Gastrocnemius medialis (tissue), 4 donors: Measurements from ENCODE around the gene ELAVL4. TPM values are rescaled to one million over a fixed set of nuclear protein-coding genes. Genes with fewer than 3 reads are reported as not detected.

Source experiments
- ATAC-seq, 2 donors: fragments of 150-250 bp; one replicate each; pipeline ENCODE4 v1.9.1; 2016
- DNase-seq, 2 donors: peaks; one replicate each; pipeline ENCODE4 v3.0.0-alpha.2; 2019
- H3K27ac ChIP-seq, 4 donors: fragments of 200-600 bp; sonication (generic); 1 replicate in 1 of 4; 2 replicates in 3 of 4; pipeline ENCODE4 v1.5.1; 2016 to 2018; ENCODE audit warnings: mild to moderate bottlenecking in 2 of 4, moderate library complexity in 1 of 4
- H3K27me3 ChIP-seq, 3 donors: fragments of 200-600 bp; sonication (generic) in 2 of 3; 1 replicate in 1 of 3; 2 replicates in 2 of 3; pipeline versions ENCODE4 v1.5.1 to v1.6.0; 2016 to 2019; ENCODE audit warnings: mild to moderate bottlenecking in 1 of 3, moderate library complexity in 1 of 3
- H3K36me3 ChIP-seq, 2 donors: fragments of 200-600 bp; sonication (generic) in 1 of 2; one replicate each; pipeline ENCODE4 v1.5.1; 2017 to 2018
- H3K4me1 ChIP-seq, 2 donors: fragments of 200-600 bp; sonication (generic) in 1 of 2; one replicate each; pipeline ENCODE4 v1.5.1; 2016 to 2017; ENCODE audit warnings: mild to moderate bottlenecking in 2 of 2
- H3K4me3 ChIP-seq, 4 donors: fragments of 200-600 bp; sonication (generic) in 3 of 4; 1 replicate in 1 of 4; 2 replicates in 3 of 4; pipeline ENCODE4 v1.5.1; 2016 to 2019; ENCODE audit warnings: mild to moderate bottlenecking in 2 of 4
- H3K9me3 ChIP-seq, 3 donors: fragments of 200-600 bp; sonication (generic) in 2 of 3; 1 replicate in 1 of 3; 2 replicates in 2 of 3; pipeline ENCODE4 v1.5.1; 2016 to 2019
- POLR2A ChIP-seq, 2 donors: fragments of 450-650 bp; IDR thresholded peaks; one replicate each; pipeline ENCODE4 v1.6.1; 2017; ENCODE audit warnings: antibody characterized with exemption in 2 of 2, mild to moderate bottlenecking in 2 of 2, moderate library complexity in 2 of 2
- in situ Hi-C, 4 donors: fragments of 200-750 bp; cut with MboI; loops; one replicate each; pipeline versions ENCODE4 v1.15.0 to v1.8.0; 2017; ENCODE audit warnings: low sequenced_read_pairs in 4 of 4
- intact Hi-C: fragments of 100-400 bp; cut with DNase I; formaldehyde crosslinking; loops from one replicate; pipeline ENCODE4 v1.15.1; 2023; ENCODE audit warnings: low total_unique reads
- total RNA-seq, 4 donors: library from RNA; depleted of rRNA; stranded (reverse); fragments of >200 nt; gene quantifications; one replicate each; pipeline versions ENCODE4 v1.1.0 to v1.2.3, GENCODE V29; 2016
- TF ChIP-seq, protein P1 (sequence below), 5 experiments: fragments of 450-650 bp in 3 of 5; fragments of 200-600 bp in 2 of 5; sonication (generic) in 2 of 5; IDR thresholded peaks in 4 of 5; conservative IDR thresholded peaks in 1 of 5; 1 replicate in 4 of 5; 2 replicates in 1 of 5; pipeline ENCODE4 v1.5.1; 2016 to 2019; ENCODE audit warnings: antibody characterized with exemption in 5 of 5, mild to moderate bottlenecking in 3 of 5, moderate library complexity in 3 of 5

The ELAVL4 gene
- total RNA-seq, 4 donors from 2014 or later, result not detected

- ATAC-seq (no peak), DNase-seq (no peak)
- intact Hi-C loops (no loop called here), in situ Hi-C loops (no loop called here)
- no peaks in the 10 kb centered on the region for H3K27me3 ChIP-seq
- H3K4me1 ChIP-seq, result no peaks in the 10 kb centered on the region
- no peak for TF ChIP-seq POLR2A (IDR thresholded peaks at IDR 0.05)
- TF ChIP-seq, protein P1, sequence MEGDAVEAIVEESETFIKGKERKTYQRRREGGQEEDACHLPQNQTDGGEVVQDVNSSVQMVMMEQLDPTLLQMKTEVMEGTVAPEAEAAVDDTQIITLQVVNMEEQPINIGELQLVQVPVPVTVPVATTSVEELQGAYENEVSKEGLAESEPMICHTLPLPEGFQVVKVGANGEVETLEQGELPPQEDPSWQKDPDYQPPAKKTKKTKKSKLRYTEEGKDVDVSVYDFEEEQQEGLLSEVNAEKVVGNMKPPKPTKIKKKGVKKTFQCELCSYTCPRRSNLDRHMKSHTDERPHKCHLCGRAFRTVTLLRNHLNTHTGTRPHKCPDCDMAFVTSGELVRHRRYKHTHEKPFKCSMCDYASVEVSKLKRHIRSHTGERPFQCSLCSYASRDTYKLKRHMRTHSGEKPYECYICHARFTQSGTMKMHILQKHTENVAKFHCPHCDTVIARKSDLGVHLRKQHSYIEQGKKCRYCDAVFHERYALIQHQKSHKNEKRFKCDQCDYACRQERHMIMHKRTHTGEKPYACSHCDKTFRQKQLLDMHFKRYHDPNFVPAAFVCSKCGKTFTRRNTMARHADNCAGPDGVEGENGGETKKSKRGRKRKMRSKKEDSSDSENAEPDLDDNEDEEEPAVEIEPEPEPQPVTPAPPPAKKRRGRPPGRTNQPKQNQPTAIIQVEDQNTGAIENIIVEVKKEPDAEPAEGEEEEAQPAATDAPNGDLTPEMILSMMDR (IDR thresholded peaks at IDR 0.05 in 4 of 5, conservative IDR thresholded peaks at IDR 0.05 in 1 of 5), result no peak
- no peaks in the 10 kb centered on the region for H3K36me3 ChIP-seq
- no peak overlapping the region for H3K27ac ChIP-seq
- H3K4me3 ChIP-seq, result no peak overlapping the region
- no peaks in the 10 kb centered on the region for H3K9me3 ChIP-seq
Observed at GRCh38 chr1:50209749-50210148, 101.0 kb downstream of the ELAVL4 start.

- no peaks in the 10 kb centered on the region for H3K9me3 ChIP-seq
- intact Hi-C loops, result no loop called here
- H3K27me3 ChIP-seq, result no peaks in the 10 kb centered on the region
- in situ Hi-C loops, result no loop called here
- H3K4me1 ChIP-seq, result no peaks in the 10 kb centered on the region
- no peaks in the 10 kb centered on the region for H3K36me3 ChIP-seq
- no peak overlapping the region for H3K27ac ChIP-seq
- TF ChIP-seq, protein P1 (IDR thresholded peaks at IDR 0.05 in 4 of 5, conservative IDR thresholded peaks at IDR 0.05 in 1 of 5), result no peak
- no peak for TF ChIP-seq POLR2A (IDR thresholded peaks at IDR 0.05)
- no peak for DNase-seq
- H3K4me3 ChIP-seq, result no peak overlapping the region
- no peak for ATAC-seq
Observed at GRCh38 chr1:50213505-50213904, 104.8 kb downstream of the ELAVL4 start.

GRCh38 chr1:50214717-50215116 is 106.0 kb downstream of the ELAVL4 start:
- in situ Hi-C loops (no loop called here), intact Hi-C loops (no loop called here)
- Histone ChIP-seq H3K27me3 (no peaks in the 10 kb centered on the region), H3K9me3 (no peaks in the 10 kb centered on the region), H3K27ac (no peak overlapping the region), H3K4me1 (no peaks in the 10 kb centered on the region), H3K4me3 (no peak overlapping the region), H3K36me3 (no peaks in the 10 kb centered on the region)
- no peak for TF ChIP-seq POLR2A (IDR thresholded peaks at IDR 0.05)
- TF ChIP-seq, protein P1 (IDR thresholded peaks at IDR 0.05 in 4 of 5, conservative IDR thresholded peaks at IDR 0.05 in 1 of 5), result no peak
- ATAC-seq (no peak), DNase-seq (no peak)

DNA sequence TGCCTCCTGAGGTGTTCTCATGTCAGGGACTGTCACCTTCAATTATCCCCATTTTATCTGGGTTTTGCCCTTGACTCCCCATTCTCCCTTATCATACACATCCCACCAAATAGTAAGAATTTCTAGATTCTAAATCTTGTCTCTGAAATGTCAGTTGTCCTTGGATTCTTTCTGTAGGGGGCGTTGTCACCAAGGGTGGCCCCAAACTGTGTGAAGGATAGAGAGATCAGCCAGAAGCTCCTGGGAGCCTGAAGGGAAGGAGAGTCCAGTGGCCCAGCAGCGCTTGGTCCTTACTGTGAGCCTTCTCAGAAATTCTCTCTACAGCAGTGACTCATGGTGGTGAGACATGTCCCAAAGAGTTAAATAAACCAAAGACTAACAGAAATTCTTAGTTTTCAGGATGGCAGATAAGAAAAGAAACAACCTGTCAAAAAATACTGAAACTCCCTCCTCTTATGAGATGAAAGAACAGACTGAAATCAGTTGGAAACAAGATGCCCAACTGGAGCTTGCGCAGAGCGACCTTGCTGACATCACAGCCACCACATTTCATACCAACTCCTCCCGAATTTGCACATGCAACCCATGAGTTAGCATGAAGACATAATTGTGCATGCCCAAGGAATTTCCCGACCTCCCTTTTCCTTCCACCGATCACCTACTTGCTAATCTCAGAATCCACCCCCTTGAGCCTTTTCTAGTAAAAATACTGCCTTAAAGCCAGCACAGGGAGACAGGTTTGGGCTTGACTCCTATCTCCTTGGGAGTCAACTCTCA is 109.8 kb downstream of the ELAVL4 start:
- intact Hi-C loops (no loop called here), in situ Hi-C loops (no loop called here)
- Histone ChIP-seq H3K9me3 (no peaks in the 10 kb centered on the region), H3K4me1 (no peaks in the 10 kb centered on the region), H3K27ac (no peak overlapping the region), H3K27me3 (no peaks in the 10 kb centered on the region), H3K4me3 (no peak overlapping the region), H3K36me3 (no peaks in the 10 kb centered on the region)
- ATAC-seq, result no peak
- no peak for TF ChIP-seq POLR2A (IDR thresholded peaks at IDR 0.05)
- TF ChIP-seq, protein P1 (IDR thresholded peaks at IDR 0.05 in 4 of 5, conservative IDR thresholded peaks at IDR 0.05 in 1 of 5), result no peak
- DNase-seq, result no peak
